Peyer's patch (tissue), 4 donors: ENCODE results near the gene MLYCD.

Experiments used
- CTCF ChIP-seq, 6 experiments: fragments of 450-650 bp in 4 of 6; fragments of 200-600 bp in 2 of 6; sonication (generic) in 1 of 6; IDR thresholded peaks; one replicate each; pipeline ENCODE4 v1.5.1; 2017 to 2019; ENCODE audit warnings: antibody characterized with exemption in 6 of 6, mild to moderate bottlenecking in 3 of 6, moderate library complexity in 1 of 6
- POLR2A ChIP-seq, 2 donors: fragments of 450-650 bp; IDR thresholded peaks; one replicate each; pipeline ENCODE4 v1.5.1; 2017; ENCODE audit warnings: antibody characterized with exemption in 2 of 2, mild to moderate bottlenecking in 2 of 2, moderate library complexity in 2 of 2

- TF ChIP-seq CTCF (IDR thresholded peaks at IDR 0.05) (no peak), POLR2A (IDR thresholded peaks at IDR 0.05) (no peak)
Observed at GRCh38 chr16:83946154-83946780, 47.4 kb downstream of the MLYCD start.
